Measurements from ENCODE around the gene CFAP46.

CFAP46 gene

DNA sequence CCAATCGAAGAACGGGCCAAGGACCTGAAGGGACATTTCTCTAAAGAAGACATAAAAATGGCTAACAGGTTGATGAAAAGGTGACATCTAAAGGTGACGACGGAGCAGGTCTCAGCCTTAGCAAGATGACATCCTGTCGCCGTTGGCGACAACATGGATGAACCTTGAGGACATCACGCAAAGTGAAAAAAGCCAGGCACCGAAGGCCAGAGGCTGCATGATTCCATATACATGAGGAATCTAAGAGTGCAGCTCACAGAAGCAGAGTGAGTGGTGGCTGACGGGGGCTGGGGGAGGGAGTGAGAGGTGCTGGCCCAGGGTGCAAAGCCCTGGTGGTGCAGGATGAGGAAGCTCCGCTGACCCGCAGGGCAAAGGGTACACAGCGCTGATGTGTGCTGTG lies 122.3 kb downstream of the CFAP46 start:
- DNase-seq (ENCODE audit: low read depth): no peak
- H3K4me3 ChIP-seq (ENCODE audit: low read depth, low read length): no peak overlapping the region
- TF ChIP-seq, protein P1, sequence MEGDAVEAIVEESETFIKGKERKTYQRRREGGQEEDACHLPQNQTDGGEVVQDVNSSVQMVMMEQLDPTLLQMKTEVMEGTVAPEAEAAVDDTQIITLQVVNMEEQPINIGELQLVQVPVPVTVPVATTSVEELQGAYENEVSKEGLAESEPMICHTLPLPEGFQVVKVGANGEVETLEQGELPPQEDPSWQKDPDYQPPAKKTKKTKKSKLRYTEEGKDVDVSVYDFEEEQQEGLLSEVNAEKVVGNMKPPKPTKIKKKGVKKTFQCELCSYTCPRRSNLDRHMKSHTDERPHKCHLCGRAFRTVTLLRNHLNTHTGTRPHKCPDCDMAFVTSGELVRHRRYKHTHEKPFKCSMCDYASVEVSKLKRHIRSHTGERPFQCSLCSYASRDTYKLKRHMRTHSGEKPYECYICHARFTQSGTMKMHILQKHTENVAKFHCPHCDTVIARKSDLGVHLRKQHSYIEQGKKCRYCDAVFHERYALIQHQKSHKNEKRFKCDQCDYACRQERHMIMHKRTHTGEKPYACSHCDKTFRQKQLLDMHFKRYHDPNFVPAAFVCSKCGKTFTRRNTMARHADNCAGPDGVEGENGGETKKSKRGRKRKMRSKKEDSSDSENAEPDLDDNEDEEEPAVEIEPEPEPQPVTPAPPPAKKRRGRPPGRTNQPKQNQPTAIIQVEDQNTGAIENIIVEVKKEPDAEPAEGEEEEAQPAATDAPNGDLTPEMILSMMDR (IDR thresholded peaks at IDR 0.05; ENCODE audit: control insufficient read depth, extremely low read depth, insufficient read depth): no peak

DNA sequence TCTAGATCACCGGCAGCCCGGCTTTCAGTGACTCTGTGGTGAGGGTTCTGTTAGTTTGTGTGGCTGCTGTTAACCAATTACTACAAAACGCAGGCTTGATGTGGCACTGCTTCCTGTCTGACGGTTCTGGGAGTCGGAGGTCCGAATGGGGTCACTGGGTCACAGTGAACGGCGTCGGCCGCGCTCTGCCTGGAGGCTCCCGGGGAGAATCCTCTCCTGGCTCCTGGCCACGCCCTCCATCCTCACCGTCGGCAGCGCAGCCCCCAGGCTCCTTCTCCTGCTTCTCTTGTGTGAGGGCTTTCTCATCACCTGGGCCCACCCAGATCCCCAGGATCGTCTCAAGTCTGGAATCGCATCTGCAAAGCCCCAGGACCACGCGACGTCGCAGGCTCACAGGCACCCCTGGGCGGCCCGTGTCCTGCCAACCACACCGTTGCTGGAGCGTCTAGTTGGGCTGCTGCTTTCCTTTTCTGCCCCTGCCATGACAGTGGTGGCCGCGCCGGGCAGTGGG lies 124.6 kb downstream of the CFAP46 start:
- DNase-seq (ENCODE audit: low read depth): no peak
- H3K4me3 ChIP-seq (ENCODE audit: low read depth, low read length): no peak overlapping the region
- TF ChIP-seq, protein P1 (IDR thresholded peaks at IDR 0.05; ENCODE audit: control insufficient read depth, extremely low read depth, insufficient read depth): no peak

DNA sequence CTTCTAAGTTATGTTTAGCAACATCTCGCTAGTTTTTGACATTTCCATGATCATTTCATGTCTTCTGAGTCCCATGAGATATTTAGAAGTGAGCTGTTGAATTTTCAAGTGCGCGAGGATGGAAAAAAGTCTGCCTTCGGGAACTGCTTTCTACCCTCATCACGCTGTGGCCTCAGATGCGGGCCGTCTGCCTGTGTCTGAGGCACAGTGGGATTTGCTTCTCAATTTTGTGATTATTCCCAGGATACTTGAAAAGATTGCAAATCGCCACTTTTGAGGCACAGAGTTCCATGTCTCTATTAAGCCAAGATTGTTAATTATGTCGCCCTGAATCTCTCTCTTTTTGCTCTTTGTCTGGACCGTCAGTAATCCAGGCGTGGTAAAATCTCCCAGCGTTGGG lies 125.7 kb downstream of the CFAP46 start:
- no peak overlapping the region for H3K4me3 ChIP-seq (ENCODE audit: low read depth, low read length)
- TF ChIP-seq, protein P1 (IDR thresholded peaks at IDR 0.05; ENCODE audit: control insufficient read depth, extremely low read depth, insufficient read depth): no peak

DNA sequence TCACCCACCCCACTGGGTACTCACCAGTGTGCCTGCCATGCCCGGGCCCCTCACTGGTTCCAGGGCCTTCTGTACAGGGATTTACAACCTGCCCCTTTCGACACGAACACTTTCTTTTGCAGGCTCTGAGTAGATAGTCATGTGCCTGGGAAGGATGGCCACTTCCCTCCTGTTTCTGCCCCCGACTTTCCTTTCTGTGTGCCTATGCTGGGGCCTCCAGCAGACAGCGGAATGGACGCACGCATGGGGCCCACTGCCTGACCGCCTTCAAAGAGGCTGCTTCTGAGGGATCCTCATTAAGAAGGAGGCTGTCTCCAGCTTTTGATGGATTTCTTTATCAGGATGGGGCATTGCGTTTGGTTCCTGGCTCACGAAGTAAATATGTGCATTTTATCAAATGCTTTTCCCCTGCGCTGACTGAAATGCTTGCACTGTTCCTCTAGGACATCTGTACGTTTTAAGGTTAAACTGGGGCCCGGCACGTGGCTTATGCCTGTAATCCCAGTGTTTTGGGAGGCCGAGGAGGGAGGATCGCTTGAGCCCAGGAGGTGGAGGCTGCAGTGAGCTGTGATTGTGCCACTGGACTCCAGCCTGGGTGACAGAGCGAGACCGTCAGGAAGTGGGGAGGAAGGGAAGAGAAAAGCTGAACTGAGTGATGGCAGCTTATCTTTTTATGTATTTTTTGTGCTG lies 127.1 kb downstream of the CFAP46 start:
- TF ChIP-seq, protein P1 (IDR thresholded peaks at IDR 0.05; ENCODE audit: control insufficient read depth, extremely low read depth, insufficient read depth): no peak
- DNase-seq (ENCODE audit: low read depth): no peak
- no peak overlapping the region for H3K4me3 ChIP-seq (ENCODE audit: low read depth, low read length)

More for the DNA sequence above, 125.7 kb downstream of the CFAP46 start:
- no peak for DNase-seq (ENCODE audit: low read depth)

DNA sequence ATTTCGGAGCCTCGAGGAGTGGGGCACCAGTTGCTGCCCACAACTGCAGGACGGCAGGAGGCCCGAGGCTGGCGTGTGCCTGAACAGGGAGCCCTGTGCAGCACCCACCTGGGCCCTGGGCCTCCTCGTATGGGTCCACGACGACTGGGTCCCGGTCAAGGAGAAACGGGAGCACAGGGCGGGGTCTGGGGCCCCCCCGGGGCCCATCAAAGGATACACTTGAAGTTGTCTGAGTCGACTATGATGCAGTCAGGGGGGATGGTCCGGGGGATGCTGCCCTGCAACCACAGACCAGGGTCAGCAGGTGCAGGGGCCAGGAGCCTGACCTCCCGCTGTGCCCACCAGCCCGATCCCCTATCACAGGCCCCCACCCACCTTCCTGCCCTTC lies 127.9 kb downstream of the CFAP46 start:
- TF ChIP-seq, protein P1 (IDR thresholded peaks at IDR 0.05; ENCODE audit: control insufficient read depth, extremely low read depth, insufficient read depth): no peak
- H3K4me3 ChIP-seq (ENCODE audit: low read depth, low read length): no peak overlapping the region
- no peak for DNase-seq (ENCODE audit: low read depth)

DNA sequence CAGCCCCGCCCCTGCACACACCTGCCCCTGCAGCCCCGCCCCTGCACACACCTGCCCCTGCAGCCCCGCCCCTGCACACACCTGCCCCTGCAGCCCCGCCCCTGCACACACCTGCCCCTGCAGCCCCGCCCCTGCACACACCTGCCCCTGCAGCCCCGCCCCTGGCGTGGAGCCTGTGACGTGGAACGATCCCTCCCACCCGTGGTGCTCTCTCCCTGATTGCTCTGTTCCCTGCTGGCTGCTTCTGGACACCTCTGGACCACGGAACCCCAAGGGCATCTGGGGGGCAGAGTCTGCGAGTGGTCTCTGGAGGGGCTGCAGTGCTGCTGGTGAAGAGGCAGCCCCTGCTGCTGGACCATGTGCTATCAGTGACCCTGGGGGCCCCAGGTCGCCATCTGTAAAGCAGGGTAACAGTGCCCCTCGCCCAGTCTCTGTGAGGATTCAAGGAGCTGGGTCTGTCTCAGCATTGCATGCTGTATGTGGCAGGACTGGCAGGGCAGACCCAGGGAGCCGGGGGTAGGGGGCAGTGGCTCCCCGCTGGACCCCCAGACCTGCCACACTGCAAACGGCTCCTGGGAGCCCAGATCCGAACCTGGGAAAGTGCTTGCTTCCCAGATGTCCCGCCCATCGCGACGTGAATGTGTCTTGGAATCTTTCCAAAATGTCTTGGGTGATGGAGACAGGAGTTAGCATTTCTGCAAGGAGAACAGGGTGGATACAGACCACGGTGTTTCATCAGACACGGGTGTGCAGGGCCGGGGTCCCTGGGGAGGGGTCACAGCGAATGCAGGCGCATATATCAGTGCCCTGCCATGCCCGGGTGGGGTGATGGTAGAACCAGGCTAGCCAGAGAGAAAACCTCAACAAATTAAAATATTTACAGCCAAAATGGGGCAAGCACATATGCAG lies 128.6 kb downstream of the CFAP46 start:
- TF ChIP-seq, protein P1 (IDR thresholded peaks at IDR 0.05; ENCODE audit: control insufficient read depth, extremely low read depth, insufficient read depth): no peak
- no peak for DNase-seq (ENCODE audit: low read depth)
- no peak overlapping the region for H3K4me3 ChIP-seq (ENCODE audit: low read depth, low read length)

All from LNCaP clone FGC (cell line).